ENCODE results near the gene SLC15A3. TPM values are rescaled to one million over a fixed set of nuclear protein-coding genes. Genes with fewer than 3 reads are reported as not detected.

SLC15A3 gene
- total RNA-seq, 1 donor from 2014 or later, result 0.62 TPM

DNA sequence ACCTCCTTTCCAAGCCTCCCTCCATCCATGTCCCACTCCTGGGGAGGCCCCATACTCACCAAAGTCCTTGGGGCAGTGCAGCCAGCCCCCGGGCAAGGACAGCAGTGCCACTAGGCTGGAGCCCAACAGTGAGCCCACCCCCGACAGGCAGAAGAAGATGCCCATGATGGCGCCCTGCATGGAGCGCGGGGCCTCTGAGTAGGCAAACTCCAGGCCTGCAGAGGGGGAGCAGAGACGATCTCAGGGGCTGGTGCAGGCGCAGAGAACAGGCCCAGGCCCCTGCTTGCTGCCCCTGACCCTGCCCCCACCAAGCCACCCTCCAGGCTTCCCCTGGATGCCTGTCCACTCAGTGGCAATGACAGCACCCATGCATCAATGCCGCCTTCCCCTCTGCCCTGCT, 14.2 kb downstream of the SLC15A3 start:
- no peak overlapping the region for H3K27ac Mint-ChIP-seq (ENCODE audit: unreplicated experiment)
- H3K4me1 Mint-ChIP-seq (ENCODE audit: low read depth), result no peaks in the 10 kb centered on the region
- H3K27me3 Mint-ChIP-seq (ENCODE audit: low read depth), result no peaks in the 10 kb centered on the region
- H3K9me3 Mint-ChIP-seq (ENCODE audit: low read depth), result no peaks in the 10 kb centered on the region
- no peak for DNase-seq (ENCODE audit: low spot score)
- no peak for TF ChIP-seq CTCF (IDR thresholded peaks at IDR 0.05)
- peaks cover 4% of the 10 kb centered on the region for H3K36me3 Mint-ChIP-seq (ENCODE audit: low read depth)
- no peak overlapping the region for H3K4me3 Mint-ChIP-seq (ENCODE audit: unreplicated experiment)

GRCh38 chr11:60937144-60937527, 14.8 kb downstream of the SLC15A3 start:
- DNase-seq (ENCODE audit: low spot score), result no peak
- TF ChIP-seq CTCF (IDR thresholded peaks at IDR 0.05), result no peak
- no peak overlapping the region for H3K27ac Mint-ChIP-seq (ENCODE audit: unreplicated experiment)
- no peaks in the 10 kb centered on the region for H3K4me1 Mint-ChIP-seq (ENCODE audit: low read depth)
- no peak overlapping the region for H3K4me3 Mint-ChIP-seq (ENCODE audit: unreplicated experiment)
- no peaks in the 10 kb centered on the region for H3K9me3 Mint-ChIP-seq (ENCODE audit: low read depth)
- H3K27me3 Mint-ChIP-seq (ENCODE audit: low read depth), result no peaks in the 10 kb centered on the region
- peaks cover 4% of the 10 kb centered on the region for H3K36me3 Mint-ChIP-seq (ENCODE audit: low read depth)

GRCh38 chr11:60936467-60937143, 15.4 kb downstream of the SLC15A3 start:
- DNase-seq (ENCODE audit: low spot score), result no peak
- Mint-ChIP-seq H3K36me3 (ENCODE audit: low read depth) (peaks cover 4% of the 10 kb centered on the region), H3K4me3 (ENCODE audit: unreplicated experiment) (no peak overlapping the region), H3K27me3 (ENCODE audit: low read depth) (no peaks in the 10 kb centered on the region), H3K27ac (ENCODE audit: unreplicated experiment) (no peak overlapping the region), H3K9me3 (ENCODE audit: low read depth) (no peaks in the 10 kb centered on the region), H3K4me1 (ENCODE audit: low read depth) (no peaks in the 10 kb centered on the region)
- no peak for TF ChIP-seq CTCF (IDR thresholded peaks at IDR 0.05)

- H3K4me3 Mint-ChIP-seq (ENCODE audit: unreplicated experiment), result no peak overlapping the region
These were observed 16.1 kb downstream of the SLC15A3 start for GRCh38 chr11:60935676-60936442.

More at GRCh38 chr11:60935676-60936442, 16.1 kb downstream of the SLC15A3 start:
- no peak for TF ChIP-seq CTCF (IDR thresholded peaks at IDR 0.05)
- Mint-ChIP-seq H3K36me3 (ENCODE audit: low read depth) (peaks cover 4% of the 10 kb centered on the region), H3K27ac (ENCODE audit: unreplicated experiment) (no peak overlapping the region), H3K4me1 (ENCODE audit: low read depth) (no peaks in the 10 kb centered on the region), H3K9me3 (ENCODE audit: low read depth) (no peaks in the 10 kb centered on the region), H3K27me3 (ENCODE audit: low read depth) (no peaks in the 10 kb centered on the region)
- no peak for DNase-seq (ENCODE audit: low spot score)
